Heart left ventricle (tissue), 16 donors: ENCODE measurements around the gene VAV1. TPM values are rescaled to one million over a fixed set of nuclear protein-coding genes. Genes with fewer than 3 reads are reported as not detected.

Experiments
- ATAC-seq, 4 donors: fragments of 200-7000 bp; cut with Tn5 transposase; one replicate each; pipeline ENCODE4 v1.9.1; 2020 to 2022; ENCODE audit warnings: moderate library complexity in 4 of 4, mild to moderate bottlenecking in 3 of 4, moderate number of reproducible peaks in 1 of 4
- DNase-seq, 5 donors: peaks; one replicate each; pipeline ENCODE4 v3.0.0-alpha.2; 2020
- H3K27ac ChIP-seq, 12 donors: fragments of 200-600 bp; sonication (generic) in 4 of 12; one replicate each; pipeline versions ENCODE4 v1.5.0 to v1.8.0; 2016 to 2022; ENCODE audit warnings: mild to moderate bottlenecking in 2 of 12
- H3K27me3 ChIP-seq, 9 donors: fragments of 200-600 bp; sonication (generic) in 2 of 9; one replicate each; pipeline versions ENCODE4 v1.5.1 to v1.8.0; 2016 to 2022; ENCODE audit warnings: mild to moderate bottlenecking in 3 of 9
- H3K36me3 ChIP-seq, 9 donors: fragments of 200-600 bp; sonication (generic) in 2 of 9; one replicate each; pipeline versions ENCODE4 v1.5.0 to v1.8.0; 2018 to 2022; ENCODE audit warnings: mild to moderate bottlenecking in 2 of 9
- H3K4me1 ChIP-seq, 12 donors: fragments of 200-600 bp; sonication (generic) in 4 of 12; one replicate each; pipeline versions ENCODE4 v1.5.0 to v1.8.0; 2016 to 2022; ENCODE audit warnings: mild to moderate bottlenecking in 3 of 12
- H3K4me3 ChIP-seq, 12 donors: fragments of 200-600 bp; sonication (generic) in 4 of 12; one replicate each; pipeline versions ENCODE4 v1.5.0 to v1.8.0; 2017 to 2022; ENCODE audit warnings: mild to moderate bottlenecking in 9 of 12, moderate library complexity in 4 of 12
- H3K9me3 ChIP-seq, 12 donors: fragments of 200-600 bp; sonication (generic) in 4 of 12; one replicate each; pipeline versions ENCODE4 v1.5.0 to v1.8.0; 2016 to 2022; ENCODE audit warnings: mild to moderate bottlenecking in 1 of 12
- POLR2A ChIP-seq, 2 donors: fragments of 450-650 bp; IDR thresholded peaks; one replicate each; pipeline ENCODE4 v1.6.1; 2017; ENCODE audit warnings: antibody characterized with exemption in 2 of 2, mild to moderate bottlenecking in 2 of 2, moderate library complexity in 2 of 2
- WGBS, 4 donors: extraction: QIAGEN DNeasy Blood & Tissue Kit in 2 of 4; methylation state at CpG; one replicate each; pipeline versions ENCODE4 v1.1.5 to v1.1.7; 2013 to 2018; 5-methylcytosine and 5-hydroxymethylcytosine counted together
- intact Hi-C, 10 donors: fragments of 100-400 bp; cut with DNase I; formaldehyde crosslinking; loops; one replicate each; pipeline versions ENCODE4 v1.11.1 to v1.14.2; 2022
- polyA plus RNA-seq, 2 donors: library from polyadenylated mRNA; stranded (reverse); fragments of 200-250 nt; gene quantifications; one replicate each; pipeline ENCODE4 v1.2.3, GENCODE V29; 2013
- total RNA-seq, 9 donors: library from RNA; depleted of rRNA in 2 of 9; stranded (reverse); fragments of >200 nt in 2 of 9; fragmentation: NEBNext Ultra II Directional in 3 of 9; extraction: Animal tissue kit (Norgen Biotek cat#: 25700) in 3 of 9; gene quantifications; one replicate each; pipeline versions ENCODE4 v1.1.0 to v1.2.4, GENCODE V29; 2016 to 2023
- TF ChIP-seq, protein P1 (sequence below), 12 donors: fragments of 200-600 bp; sonication (generic) in 4 of 12; IDR thresholded peaks; one replicate each; pipeline versions ENCODE4 v1.5.0 to v1.8.0; 2018 to 2022; ENCODE audit warnings: antibody characterized with exemption in 12 of 12, mild to moderate bottlenecking in 5 of 12
- donor health status: ischemic (EF 13 %, LVEDD 7.1; RV severe dilation, severe dysfunction).
- donor health status: healthy with polysubstance abuse.
- donor health status: DM: no; HTN: yes; CAD: no.
- donor health status: DM: no; HTN: no; CAD: no.
- donor health status: ischemic (EF 25% LVEDD 6.9; RV normal size, moderate dysfunction).
- donor health status: ischemic (EF 25% LVEDD 5.7; RV mildly dilated, moderate dysfunction).
- donor health status: healthy.
- donor health status: DM: yes; HTN: yes; CAD: no.
- donor health status: ischemic (EF 35%, LVEDD 5.7; RV mildly dilated, moderate dysfunction).
- donor health status: nonischemic (EF 11% LVEDD 7.7; RV severe dilation, severe dysfunction).
- donor health status: DM: yes; HTN: yes; CAD: no.
- donor health status: PGD.
- donor health status: ischemic (EF 29% LVEDD 5.4; RV normal size, mild dysfunction).
- donor health status: nonischemic (EF 23%, LVEDD 6.1; RV moderate dilation, normal function).

Gene VAV1
- total and polyA plus RNA-seq, 11 donors, result 0.69 to 25.6 (median 1.2) TPM

DNA sequence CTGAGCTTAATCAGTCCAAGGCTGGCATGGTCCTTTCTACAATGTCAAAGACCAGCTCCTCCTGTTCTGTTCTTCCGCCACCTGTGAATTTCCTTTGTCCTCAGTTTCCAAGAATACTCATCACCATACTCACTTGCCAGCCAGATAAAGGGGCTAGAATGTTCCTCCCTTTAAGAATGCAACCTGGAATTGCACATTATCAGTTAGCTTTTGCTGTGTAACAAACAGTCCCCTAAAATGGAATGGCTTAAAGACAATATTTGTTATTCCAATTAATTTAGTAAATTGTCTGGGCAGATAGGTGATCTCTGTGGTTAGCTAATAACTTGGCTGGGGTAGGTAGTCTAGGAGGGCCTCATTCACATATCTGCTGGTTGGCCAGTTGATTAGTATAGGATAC, 36.0 kb downstream of the VAV1 start:
- 91 to 98% (median 93%) methylated on average over 1 of the region's 1 CpG for WGBS, 4 donors

GRCh38 chr19:6809262-6809661, 36.8 kb downstream of the VAV1 start:
- peaks cover 0 to 10% (median 0%) of the 10 kb centered on the region in 9 donors for H3K27me3 ChIP-seq
- DNase-seq, result no peak
- peaks cover 0 to 7% (median 0%) of the 10 kb centered on the region in 12 donors for H3K4me1 ChIP-seq
- no peak overlapping the region for H3K27ac ChIP-seq
- no peaks in the 10 kb centered on the region for H3K36me3 ChIP-seq
- H3K4me3 ChIP-seq, result no peak overlapping the region
- TF ChIP-seq, protein P1, sequence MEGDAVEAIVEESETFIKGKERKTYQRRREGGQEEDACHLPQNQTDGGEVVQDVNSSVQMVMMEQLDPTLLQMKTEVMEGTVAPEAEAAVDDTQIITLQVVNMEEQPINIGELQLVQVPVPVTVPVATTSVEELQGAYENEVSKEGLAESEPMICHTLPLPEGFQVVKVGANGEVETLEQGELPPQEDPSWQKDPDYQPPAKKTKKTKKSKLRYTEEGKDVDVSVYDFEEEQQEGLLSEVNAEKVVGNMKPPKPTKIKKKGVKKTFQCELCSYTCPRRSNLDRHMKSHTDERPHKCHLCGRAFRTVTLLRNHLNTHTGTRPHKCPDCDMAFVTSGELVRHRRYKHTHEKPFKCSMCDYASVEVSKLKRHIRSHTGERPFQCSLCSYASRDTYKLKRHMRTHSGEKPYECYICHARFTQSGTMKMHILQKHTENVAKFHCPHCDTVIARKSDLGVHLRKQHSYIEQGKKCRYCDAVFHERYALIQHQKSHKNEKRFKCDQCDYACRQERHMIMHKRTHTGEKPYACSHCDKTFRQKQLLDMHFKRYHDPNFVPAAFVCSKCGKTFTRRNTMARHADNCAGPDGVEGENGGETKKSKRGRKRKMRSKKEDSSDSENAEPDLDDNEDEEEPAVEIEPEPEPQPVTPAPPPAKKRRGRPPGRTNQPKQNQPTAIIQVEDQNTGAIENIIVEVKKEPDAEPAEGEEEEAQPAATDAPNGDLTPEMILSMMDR (IDR thresholded peaks at IDR 0.05), result no peak
- no peak for TF ChIP-seq POLR2A (IDR thresholded peaks at IDR 0.05)
- WGBS, 4 donors, result 67 to 76% (median 71%) methylated on average over 4 of the region's 4 CpGs
- no peak for ATAC-seq
- peaks cover 0 to 6% (median 0%) of the 10 kb centered on the region in 12 donors for H3K9me3 ChIP-seq
- intact Hi-C loops, result no loop called here

More for the DNA sequence above, 36.0 kb downstream of the VAV1 start:
- Histone ChIP-seq H3K27ac (no peak overlapping the region), H3K36me3 (no peaks in the 10 kb centered on the region), H3K9me3 (peaks cover 0 to 6% (median 0%) of the 10 kb centered on the region in 12 donors), H3K27me3 (peaks cover 0 to 10% (median 0%) of the 10 kb centered on the region in 9 donors), H3K4me1 (peaks cover 0 to 6% (median 0%) of the 10 kb centered on the region in 12 donors), H3K4me3 (no peak overlapping the region)
- ATAC-seq (no peak), DNase-seq (no peak)
- no peak for TF ChIP-seq POLR2A (IDR thresholded peaks at IDR 0.05)
- TF ChIP-seq, protein P1 (IDR thresholded peaks at IDR 0.05), result no peak
- intact Hi-C loops, result no loop called here

GRCh38 chr19:6811378-6811777, 38.9 kb downstream of the VAV1 start:
- DNase-seq (no peak), ATAC-seq (no peak)
- intact Hi-C loops, result no loop called here
- no peak overlapping the region for H3K4me3 ChIP-seq
- H3K4me1 ChIP-seq, result peaks cover 0 to 7% (median 0%) of the 10 kb centered on the region in 12 donors
- H3K36me3 ChIP-seq, result no peaks in the 10 kb centered on the region
- TF ChIP-seq, protein P1 (IDR thresholded peaks at IDR 0.05), result no peak
- no peak for TF ChIP-seq POLR2A (IDR thresholded peaks at IDR 0.05)
- no peak overlapping the region for H3K27ac ChIP-seq
- 66 to 87% (median 85%) methylated on average over 3 of the region's 3 CpGs for WGBS, 4 donors
- peaks cover 0 to 6% (median 0%) of the 10 kb centered on the region in 12 donors for H3K9me3 ChIP-seq
- H3K27me3 ChIP-seq, result peaks cover 0 to 4% (median 0%) of the 10 kb centered on the region in 9 donors

- Histone ChIP-seq H3K27me3 (peaks cover 0 to 4% (median 0%) of the 10 kb centered on the region in 9 donors), H3K4me3 (no peak overlapping the region), H3K4me1 (peaks cover 0 to 7% (median 0%) of the 10 kb centered on the region in 12 donors), H3K27ac (no peak overlapping the region), H3K9me3 (peaks cover 0 to 6% (median 0%) of the 10 kb centered on the region in 12 donors), H3K36me3 (no peaks in the 10 kb centered on the region)
- ATAC-seq (no peak), DNase-seq (no peak)
- WGBS, 4 donors, result 24 to 35% (median 27%) methylated on average over 2 of the region's 2 CpGs
- TF ChIP-seq, protein P1 (IDR thresholded peaks at IDR 0.05), result no peak
- TF ChIP-seq POLR2A (IDR thresholded peaks at IDR 0.05), result no peak
- intact Hi-C loops, result no loop called here
Observed at GRCh38 chr19:6811906-6812305, 39.4 kb downstream of the VAV1 start.
